KBM-7 (cell line): Measurements from ENCODE around the gene PPP1R18.
"Not testable (repeated sequence)": the region's sequence is repeated elsewhere in the genome, so short reads cannot be mapped to it uniquely, and the experiment has no call there.

Source experiments
- DNase-seq: peaks from one replicate; pipeline ENCODE4 v3.0.0-alpha.2; 2015
- in situ Hi-C: fragments of 300-500 bp; cut with MboI; formaldehyde crosslinking; loops from 2 replicates; pipeline ENCODE4 v1.14.3; 2020; ENCODE audit warnings: low sequenced_read_pairs, low pct_unique_long_range_greater_than_20kb, mixed read lengths

The PPP1R18 gene

DNA sequence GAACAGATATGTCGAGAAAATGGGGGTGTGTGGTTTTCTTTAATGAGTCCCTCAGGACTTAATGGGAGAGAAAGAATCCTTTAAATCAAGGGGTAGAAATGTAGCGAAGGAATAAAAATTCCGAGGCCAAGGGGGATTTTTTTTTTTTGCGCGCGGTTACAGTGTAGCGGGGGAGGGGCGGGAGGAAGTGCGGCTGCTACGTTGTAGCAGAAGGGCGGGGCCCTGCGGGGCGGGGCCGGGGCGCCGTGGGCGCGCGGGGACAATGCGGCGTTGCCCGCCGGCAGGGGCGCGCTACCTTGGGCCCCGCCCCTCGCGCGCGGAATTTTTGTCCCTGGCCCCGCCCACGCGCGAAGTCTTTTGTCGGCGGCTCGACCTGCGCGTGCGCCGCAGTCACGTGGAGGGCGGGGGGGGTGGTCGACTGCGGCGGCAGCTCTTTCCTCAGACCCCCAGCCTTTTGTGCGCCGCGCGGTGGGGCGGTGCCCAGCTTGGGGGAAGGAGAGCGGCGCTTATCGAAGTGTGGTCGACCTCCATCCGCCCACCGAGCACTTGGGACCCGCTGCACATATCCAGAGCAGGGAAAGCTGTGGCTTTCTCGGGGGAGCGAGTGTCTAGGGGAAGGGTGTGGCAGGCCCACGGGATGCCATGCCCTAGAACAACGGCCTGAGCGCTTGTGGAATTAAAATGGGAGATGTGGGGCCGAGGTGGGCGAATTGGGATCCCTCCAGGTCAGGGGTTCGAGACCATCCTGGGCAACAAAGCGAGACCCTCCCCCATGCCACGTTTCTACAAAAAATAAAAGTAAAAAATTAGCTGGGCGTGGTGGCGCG lies 35.0 kb upstream of the PPP1R18 start:
- in situ Hi-C loops = loop anchor here (10.0 kb wide), 1 partner anchor 47 kb away; the partner anchor contains the start of gene DHX16
- peak; percentile 83 for DNase-seq

DNA sequence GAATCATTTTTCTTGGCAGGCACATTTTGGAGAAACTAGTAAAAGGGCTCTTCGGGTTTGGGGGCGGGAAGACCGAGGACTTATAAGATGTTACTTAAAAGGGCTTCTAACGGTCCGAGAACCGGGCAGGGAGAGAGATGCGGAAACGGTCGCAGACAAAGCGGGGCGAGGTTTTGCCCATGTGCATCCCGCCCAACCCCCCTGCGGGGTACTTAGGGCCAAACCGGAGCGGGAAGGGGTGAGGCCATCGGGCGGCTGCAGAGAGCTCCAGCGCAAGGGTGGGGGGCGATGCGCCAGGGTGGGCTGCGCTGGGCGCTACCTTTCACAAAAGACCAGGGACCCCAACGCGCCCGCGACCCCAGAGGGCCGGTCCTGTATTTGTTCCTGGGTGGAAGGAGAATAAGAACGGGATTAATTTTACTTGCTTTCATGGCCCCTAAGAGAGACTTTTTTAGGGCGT lies 34.3 kb upstream of the PPP1R18 start:
- DNase-seq = peak; percentile 63

DNA sequence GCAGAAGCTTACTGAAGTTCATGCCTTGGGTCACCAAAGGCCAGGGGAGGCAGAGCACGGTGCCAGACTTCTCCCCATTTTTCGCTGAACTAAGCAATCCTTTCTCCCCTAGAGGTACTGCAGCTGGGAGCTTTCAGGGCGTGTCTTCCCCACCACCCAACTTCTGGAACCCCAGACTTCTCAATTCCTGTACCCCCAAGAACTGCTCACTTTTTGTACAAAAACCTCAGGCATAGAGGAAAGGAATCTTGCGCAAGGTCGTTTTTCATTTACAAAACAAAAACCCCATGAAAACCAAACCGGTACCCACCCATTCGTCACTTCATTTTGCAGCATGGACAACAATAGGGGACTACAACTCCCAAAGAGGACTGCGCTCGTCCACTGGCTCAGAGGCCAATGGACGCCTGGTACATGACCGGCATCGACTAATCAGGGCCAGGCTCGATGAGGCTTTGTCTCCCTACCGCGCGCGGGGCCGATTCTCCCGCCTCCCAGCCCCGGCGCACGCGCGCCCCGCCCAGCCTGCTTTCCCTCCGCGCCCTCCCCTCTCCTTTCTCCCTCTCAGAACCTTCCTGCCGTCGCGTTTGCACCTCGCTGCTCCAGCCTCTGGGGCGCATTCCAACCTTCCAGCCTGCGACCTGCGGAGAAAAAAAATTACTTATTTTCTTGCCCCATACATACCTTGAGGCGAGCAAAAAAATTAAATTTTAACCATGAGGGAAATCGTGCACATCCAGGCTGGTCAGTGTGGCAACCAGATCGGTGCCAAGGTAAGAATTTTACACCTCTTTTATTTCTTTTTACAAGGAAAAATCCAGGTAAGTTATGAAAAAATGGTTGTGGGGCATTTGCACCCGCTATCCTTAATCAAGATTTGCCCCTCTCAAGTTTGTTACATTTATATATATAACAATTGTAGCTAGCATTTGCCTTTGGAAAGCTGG lies 33.6 kb upstream of the PPP1R18 start, which contains the start of gene TUBB:
Gene TUBB (plus strand): TSS at position 562 of the 947 bp plus-strand sequence. CDS start 155 bp downstream, at position 717.
- peak; percentile 97 for DNase-seq
- in situ Hi-C loops = loop anchor here (10.0 kb wide), 1 partner anchor 45 kb away; the partner anchor contains the start of gene DHX16

More for the DNA sequence above, 34.3 kb upstream of the PPP1R18 start:
- in situ Hi-C loops = loop anchor here (10.0 kb wide), 1 partner anchor 46 kb away; the partner anchor contains the start of gene DHX16

DNA sequence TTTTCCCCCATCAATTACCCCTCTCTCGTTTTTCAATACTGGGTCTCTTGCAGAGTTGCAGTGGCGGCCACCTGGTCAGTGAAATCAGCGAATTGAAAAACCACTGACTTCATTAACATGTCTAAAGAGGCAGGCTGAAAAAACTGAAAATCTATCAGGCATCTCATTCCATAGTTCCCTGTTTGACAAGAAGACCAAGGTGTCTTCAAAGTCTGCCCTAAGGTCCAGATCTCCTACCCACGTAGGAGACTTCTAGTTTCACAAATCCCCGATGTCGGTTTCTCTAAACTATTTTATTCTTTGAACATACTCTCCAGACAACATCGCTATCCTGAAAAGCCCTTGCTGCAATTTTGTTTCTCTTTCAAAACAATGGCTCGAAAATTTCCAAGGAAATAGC lies 32.9 kb upstream of the PPP1R18 start:
- in situ Hi-C loops = no loop called here
- no peak for DNase-seq

DNA sequence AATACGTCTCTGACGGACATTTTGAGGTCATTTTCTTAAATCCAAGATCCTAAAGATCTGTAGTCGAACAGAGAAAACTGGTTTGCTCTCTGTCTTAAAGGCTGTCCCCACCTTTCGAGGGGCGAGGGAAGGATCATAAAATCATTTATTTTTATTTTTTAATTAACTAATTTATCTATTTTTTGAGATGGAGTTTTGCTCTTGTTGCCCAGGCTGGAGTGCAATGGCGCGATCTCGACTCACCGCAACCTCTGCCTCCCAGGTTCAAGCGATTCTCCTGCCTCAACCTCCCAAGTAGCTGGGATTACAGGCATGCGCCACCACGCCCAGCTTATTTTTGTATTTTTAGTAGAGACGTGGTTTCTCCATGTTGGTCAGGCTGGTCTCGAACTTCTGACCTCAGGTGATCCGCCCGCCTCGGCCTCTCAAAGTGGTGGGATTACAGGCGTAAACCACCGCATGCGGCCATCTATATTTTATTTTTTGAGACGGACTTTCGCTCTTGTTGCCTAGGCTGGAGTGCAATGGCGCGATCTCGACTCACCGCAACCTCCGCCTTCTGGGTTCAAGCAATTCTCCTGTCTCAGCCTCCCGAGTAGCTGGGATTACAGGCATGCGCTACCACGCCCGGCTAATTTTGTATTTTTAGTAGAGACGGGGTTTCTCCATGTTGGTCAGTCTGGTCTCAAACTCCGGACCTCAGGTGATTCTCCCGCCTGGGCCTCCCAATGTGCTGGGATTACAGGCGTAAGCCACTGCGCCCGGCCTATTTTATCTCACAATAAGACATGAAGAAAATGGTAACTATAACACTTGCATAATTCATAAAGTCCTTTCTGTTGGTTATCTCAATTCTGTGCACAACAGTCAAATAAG lies 31.6 kb upstream of the PPP1R18 start:
- DNase-seq, in situ Hi-C loops: not testable (repeated sequence)

DNA sequence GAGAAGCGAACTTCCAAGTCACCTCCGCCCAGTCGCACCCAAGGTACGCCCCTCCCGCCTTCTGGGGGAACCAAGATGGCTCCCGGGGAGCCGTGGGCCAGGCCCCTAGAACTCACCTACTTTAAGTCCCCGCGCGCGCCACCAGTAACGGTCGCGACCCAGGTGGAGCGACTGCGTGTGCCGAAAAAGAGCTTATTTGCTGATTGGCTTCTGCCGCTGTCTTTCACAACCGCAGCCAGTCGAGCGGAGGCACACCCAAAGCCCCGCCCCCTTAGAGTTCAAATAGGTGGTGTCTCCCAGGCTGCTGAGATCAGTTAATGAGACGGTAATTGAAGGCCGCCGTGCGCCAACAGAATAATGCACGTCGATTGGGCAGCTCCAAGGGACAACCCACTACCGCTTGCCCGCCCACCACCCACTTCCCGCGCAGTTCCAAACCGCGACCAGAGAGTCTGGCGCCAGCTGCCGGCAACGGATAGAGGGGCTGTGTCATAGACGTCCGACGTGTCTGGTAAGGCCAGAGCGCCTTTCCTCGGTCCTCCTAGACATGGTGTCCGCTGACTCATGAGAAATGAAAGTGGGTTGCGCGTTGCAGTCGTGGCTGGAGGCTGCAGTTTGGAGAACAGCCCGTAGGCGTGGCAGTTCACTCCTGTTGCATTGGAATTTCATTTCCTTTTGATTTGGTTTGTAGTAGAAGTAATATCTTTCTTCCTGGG lies 30.8 kb upstream of the PPP1R18 start, which contains the start of gene MDC1:
Gene MDC1 (minus strand): TSS at position 153 of the 716 bp plus-strand sequence. CDS start 2,106 bp downstream, outside the sequence.
- in situ Hi-C loops = no loop called here
- DNase-seq = peak; percentile 100

DNA sequence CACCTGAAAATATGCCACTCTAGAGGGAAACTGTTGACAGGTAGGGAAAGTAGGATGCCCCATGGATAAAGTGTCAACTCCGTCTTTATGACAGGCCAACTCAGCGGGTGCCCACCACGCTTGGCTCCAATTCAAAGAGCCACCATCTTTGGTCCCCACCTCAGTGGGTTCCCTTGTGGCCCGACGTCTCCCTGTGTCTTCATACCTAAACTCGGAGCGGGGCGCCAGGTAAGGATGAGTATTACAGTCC lies 30.4 kb upstream of the PPP1R18 start:
- in situ Hi-C loops = no loop called here
- DNase-seq = no peak

DNA sequence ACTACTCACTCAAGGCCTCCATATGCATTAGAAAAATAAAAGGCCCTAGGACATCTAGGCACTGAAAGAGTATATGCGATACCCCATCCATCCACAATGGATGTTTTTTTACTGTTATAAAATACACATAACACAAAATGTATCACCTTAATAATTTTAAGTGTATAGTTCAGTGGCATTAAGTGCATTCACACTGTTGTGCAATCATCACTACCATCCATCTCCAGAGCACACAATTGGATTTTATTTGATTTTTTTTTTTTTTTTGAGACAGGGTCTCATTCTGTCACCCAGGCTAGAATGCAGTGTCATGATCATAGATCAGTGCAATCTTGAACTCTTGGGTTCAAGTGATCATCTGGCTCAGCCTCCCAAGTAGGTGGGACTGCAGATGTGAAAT lies 27.8 kb upstream of the PPP1R18 start:
- in situ Hi-C loops = no loop called here
- DNase-seq = no peak

DNA sequence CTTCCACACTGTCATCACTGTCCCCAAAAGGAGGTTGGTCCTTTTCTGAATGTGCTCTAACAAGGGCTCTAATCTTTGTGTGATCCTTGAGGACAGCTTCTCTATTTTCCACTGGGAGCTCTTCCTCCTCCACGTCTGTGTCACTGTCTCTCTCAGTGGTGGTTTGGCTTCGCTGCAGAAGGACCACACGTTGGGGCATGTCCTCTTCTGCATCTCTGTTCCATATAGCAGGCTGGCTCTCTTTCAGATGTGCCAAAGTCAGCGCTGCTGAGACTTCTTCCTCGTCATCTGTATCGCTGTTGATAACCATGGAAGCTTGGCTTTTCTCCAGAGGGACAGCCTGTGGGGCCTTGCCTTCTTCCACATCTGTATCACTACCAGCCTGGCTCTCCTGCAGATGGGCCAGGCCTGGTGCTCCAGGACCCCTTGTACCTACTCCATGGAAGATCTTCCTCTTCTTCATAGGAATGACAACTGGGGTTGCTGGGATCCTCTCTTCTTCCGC lies 26.0 kb upstream of the PPP1R18 start:
- DNase-seq = no peak

DNA sequence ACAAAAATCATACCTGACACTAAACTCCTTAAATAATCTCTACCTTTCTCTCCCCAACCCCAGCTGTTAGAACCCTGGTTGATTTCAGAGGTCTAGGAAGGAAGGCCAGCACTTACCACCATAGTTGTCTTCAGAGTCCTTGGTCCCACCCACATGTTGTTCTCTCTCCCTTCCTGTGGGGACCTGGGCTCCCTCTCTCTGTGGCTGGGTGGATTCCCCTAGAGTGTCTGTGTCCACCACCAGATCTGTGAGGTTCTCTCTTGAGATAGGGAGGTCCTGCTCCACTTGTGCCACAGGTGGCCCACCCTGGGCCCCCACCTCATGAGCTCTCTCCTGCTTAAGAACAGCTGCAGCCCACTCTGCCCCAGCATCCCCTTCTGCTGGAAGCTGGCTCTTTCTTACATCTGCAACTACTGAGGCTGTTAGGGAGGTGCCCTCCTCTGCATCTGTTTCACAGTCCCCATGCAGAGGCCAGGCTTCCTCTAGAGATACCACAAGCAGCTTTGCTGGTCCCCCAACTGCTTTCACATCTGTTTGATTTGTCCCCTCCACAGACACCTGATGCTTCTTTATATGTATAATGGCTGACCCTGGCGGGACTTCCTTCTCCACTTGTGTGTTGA lies 25.4 kb upstream of the PPP1R18 start:
- no peak for DNase-seq
- in situ Hi-C loops = no loop called here

More for the DNA sequence above, 26.0 kb upstream of the PPP1R18 start:
- in situ Hi-C loops = no loop called here

DNA sequence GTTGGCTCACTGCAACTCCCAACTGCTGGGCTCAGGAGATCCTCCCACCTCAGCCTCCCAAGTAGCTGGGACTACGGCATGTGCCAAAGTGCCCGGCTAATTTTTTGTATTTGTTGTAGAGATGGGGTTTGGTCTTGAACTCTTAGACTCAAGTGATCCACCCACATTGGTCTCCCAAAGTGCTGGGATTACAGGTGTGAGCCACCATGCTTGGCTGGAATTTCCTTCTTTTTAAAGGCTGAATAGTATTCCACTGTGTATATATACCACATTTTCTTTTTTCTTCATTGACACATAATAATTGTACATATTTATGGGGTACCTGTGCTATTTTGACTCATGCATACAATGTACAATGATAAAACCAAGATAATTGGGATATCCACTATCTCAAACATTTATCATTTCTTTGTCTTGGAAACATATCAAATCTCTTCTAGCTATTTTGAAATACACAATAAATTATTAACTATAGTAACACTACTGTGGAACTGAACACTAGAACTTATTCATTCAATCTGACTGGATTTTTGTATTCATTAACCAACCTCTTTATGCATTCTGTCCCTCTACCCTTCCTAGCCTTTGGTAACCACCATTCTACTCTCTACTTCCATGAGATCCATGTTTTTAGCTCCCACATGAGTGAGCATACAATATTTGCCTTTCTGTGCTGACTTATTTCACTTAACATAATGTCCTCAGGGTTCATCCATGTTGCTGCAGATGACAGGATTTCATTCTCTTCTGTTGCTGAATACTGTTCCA lies 22.8 kb upstream of the PPP1R18 start:
- in situ Hi-C loops = no loop called here

DNA sequence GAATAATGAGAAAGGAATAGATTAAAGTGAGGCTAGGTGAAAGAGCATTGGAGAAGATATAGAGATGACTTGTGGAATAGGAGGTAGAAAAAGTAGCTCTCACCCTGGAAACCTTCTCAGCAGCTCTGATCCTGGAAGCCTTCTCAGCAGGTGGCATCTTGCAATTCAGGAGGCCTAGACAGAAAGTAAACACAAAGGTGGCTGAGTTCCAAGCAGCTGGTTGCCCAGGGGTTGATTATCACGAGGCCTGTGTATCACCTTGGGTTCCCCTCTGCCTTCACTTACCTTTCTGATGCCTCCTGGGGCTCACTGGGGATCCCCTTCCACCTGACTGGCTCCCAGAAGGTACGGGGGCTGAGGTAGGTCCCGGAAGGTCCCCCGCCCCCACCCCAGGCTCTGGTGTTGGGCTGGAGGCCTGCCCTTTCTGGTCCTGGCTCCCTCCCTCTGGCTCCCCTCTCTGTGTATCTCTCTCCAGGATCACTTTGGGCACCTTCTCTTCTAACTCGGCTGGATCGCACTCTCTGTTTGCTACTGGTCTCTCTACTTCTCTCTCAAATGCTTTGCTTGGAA lies 20.9 kb upstream of the PPP1R18 start:
- DNase-seq = no peak
- in situ Hi-C loops = no loop called here

More for the DNA sequence above, 22.8 kb upstream of the PPP1R18 start:
- DNase-seq = no peak

DNA sequence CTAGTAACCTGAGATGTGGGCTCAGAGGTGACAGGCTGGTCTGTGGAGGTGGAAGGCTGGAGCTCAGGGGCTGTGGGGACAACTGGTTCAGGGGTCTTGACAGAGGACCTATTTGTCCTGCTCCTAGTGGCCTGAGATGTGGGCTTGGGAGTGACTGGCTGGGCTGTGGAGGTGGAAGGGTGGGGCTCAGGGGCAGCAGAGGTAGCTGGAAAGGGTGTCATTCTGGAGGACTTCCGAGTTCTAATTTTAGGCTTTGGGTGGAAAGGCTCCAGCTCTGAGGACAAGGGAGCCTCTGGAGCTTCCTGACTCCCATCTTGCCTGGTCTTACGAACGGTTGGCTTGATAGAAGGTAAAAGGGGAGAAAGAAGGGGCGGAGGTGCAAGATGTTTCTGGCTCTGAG lies 19.2 kb upstream of the PPP1R18 start:
- in situ Hi-C loops = no loop called here
- no peak for DNase-seq

DNA sequence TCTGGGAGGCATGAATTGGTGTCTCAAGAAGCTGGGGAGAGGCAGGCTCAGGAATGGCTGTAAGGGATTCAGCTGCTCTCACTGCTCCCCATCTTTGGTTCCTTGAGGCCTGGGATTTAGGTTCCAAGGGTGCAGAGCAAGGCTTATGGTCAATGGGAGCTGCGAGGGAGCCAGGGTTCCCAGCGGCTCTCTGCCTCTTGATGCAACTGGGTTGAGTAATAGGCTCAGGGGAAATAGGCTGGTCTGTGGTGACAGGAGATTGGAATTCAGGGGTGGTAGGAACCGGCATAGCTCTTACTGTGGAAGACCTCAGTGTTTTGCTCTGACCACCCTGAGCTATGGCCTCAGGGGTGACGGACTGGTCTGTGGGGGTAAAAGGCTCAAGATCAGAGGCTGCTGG lies 17.4 kb upstream of the PPP1R18 start:
- in situ Hi-C loops = no loop called here
- no peak for DNase-seq

DNA sequence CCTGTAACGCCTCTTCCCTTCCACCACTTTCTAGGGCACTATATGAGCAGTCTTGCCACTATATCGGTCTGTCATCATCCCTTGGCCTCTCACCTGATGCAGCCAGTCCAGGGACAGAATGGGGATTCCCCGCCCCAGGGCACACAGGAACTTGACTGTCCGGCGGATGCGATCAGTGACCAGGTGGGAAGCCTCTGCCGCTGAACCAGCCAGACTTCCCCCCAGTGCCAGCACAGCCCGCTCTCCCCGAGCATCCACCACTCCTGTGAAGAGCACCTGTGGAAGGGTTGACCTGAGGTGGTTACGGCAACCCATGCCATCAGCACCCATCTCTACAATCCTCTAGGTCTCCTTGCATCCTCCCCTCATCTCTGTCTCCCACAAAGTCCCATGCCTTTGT lies 16.6 kb upstream of the PPP1R18 start:
- in situ Hi-C loops = no loop called here
- DNase-seq = no peak

DNA sequence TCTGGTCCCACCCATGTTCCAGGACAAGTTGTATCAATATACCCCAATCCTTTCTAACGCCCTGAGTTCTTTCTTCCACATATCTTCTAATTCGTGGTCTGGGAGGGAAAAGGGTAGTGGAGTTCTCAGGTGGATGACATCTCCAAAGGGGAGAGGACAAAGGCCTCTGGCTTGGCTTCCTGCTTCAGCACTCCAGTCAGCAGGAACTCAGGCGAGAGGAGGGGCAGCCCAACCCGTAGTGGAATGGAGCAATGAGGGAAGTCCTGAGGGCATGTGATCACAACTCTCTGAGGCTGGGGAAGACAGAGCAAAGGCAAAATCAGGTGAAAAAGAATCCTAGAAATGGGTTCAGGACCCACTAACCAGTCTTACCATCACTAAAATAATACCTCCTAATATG lies 13.9 kb upstream of the PPP1R18 start:
- in situ Hi-C loops = no loop called here
- DNase-seq = no peak

DNA sequence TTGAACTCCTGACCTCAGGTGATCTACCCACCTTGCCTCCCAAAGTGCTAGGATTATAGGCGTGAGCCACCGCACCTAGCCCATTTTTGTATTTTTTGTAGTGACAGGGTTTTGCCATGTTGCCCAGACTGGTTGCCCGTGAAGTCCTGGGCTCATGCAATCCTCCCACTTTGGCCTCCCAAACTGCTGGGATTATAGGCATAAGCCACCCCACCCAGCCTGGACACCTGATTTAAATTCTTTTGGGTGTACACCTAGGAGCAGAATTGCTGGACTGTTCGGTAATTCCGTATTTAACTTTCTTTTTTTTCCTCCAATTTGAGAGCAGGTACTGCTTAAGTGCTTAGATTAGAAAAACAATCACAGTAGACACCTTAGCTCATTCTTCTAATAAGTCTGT lies 10.0 kb upstream of the PPP1R18 start:
- no peak for DNase-seq
- in situ Hi-C loops = no loop called here
